Effector memory CD4-positive, alpha-beta T cell (primary cell): ENCODE measurements around the gene HEXIM2.
"Not testable (repeated sequence)": the region's sequence is repeated elsewhere in the genome, so short reads cannot be mapped to it uniquely, and the experiment has no call there.

Experiments
- DNase-seq, 3 donors: peaks; one replicate each; pipeline ENCODE4 v3.0.0-alpha.2; 2020
- H3K27ac ChIP-seq: 2 replicates; pipeline ENCODE4 v1.7.0; 2013; ENCODE audit warnings: mild to moderate bottlenecking, low read length, moderate library complexity; ENCODE audit not compliant: insufficient read depth, poor library complexity, severe bottlenecking
- H3K27me3 ChIP-seq: replicated peaks from 2 replicates; pipeline ENCODE4 v1.7.0; 2013; ENCODE audit warnings: mild to moderate bottlenecking, low read length; ENCODE audit not compliant: insufficient read depth, control insufficient read depth, poor library complexity, severe bottlenecking
- H3K36me3 ChIP-seq: 2 replicates; pipeline ENCODE4 v1.7.0; 2013; ENCODE audit warnings: mild to moderate bottlenecking, low read length, moderate library complexity; ENCODE audit not compliant: control insufficient read depth, insufficient read depth
- H3K4me1 ChIP-seq: 2 replicates; pipeline ENCODE4 v1.7.0; 2013; ENCODE audit warnings: low read length, mild to moderate bottlenecking; ENCODE audit not compliant: control insufficient read depth, insufficient read depth, poor library complexity, severe bottlenecking
- H3K4me3 ChIP-seq: 2 replicates; pipeline ENCODE4 v1.7.0; 2013; ENCODE audit warnings: low read length, low read depth, mild to moderate bottlenecking; ENCODE audit not compliant: insufficient read depth, poor library complexity, severe bottlenecking
- H3K9me3 ChIP-seq: 2 replicates; pipeline ENCODE4 v1.7.0; 2013; ENCODE audit warnings: mild to moderate bottlenecking, low read length, moderate library complexity; ENCODE audit not compliant: control insufficient read depth

HEXIM2 gene

DNA sequence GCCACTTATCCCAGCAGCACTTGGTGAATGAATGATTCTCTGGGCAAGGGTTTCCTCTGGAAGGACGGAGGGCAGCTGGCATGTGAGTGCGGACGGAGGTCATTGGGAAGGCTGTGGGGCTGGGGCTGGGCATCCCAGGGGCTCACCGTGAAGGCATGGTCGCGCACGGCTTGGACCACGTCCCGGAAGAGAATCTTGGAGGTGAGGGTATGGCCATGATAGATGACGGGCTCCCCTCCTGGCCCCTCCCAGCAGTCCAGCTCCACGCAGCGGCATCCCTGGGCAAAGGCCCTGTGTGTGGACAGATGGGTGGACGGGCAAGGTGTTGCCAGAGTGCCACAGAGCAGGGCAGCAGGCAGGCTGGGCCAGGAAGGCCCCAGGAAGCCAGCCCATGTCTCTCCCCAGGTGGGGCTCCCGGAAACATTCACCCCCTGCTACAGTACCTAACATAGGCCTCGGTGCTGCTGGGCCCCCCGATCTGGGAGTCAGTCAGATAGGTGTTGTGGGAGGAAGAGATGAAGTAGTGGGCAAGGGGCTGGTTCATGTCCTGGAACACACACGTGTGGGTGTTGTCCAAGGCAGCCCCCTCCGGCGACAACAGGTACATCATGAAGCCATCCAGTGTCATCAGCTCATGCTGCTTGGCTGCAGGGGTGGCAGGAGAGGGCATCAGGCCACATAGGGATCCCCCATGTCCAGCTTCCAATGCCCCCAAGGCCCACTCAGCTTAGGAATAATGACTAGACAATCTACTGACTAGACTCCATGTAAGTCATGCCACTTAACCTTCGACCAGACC, 43.6 kb upstream of the HEXIM2 start:
- no peaks in the 10 kb centered on the region for H3K9me3 ChIP-seq
- no peaks in the 10 kb centered on the region for H3K4me1 ChIP-seq
- DNase-seq: no peak
- no peak overlapping the region for H3K27ac ChIP-seq
- no peaks in the 10 kb centered on the region for H3K27me3 ChIP-seq
- H3K36me3 ChIP-seq: no peaks in the 10 kb centered on the region
- no peak overlapping the region for H3K4me3 ChIP-seq

DNA sequence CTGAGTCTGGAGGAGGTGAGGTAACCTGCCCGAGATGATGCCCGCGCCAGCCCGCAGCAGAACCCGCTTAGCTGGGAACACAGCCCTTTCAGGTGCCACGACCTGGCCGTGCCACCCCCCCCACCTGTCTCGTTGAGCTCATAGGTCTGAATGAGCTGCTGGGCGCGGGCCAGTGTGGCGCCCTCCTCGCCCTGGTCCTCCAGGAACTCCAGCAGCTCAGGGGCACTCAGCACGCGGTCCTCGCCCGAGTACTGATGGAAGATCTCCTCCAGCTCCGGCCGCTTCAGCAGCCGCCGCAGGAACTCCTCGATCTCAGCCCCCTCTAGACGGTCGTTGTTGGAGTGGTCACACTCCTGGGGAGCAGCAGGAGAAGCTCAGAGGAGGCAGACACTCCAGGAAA, 43.0 kb upstream of the HEXIM2 start:
- H3K36me3 ChIP-seq: no peaks in the 10 kb centered on the region
- H3K4me3 ChIP-seq: no peak overlapping the region
- H3K27me3 ChIP-seq: no peaks in the 10 kb centered on the region
- no peaks in the 10 kb centered on the region for H3K4me1 ChIP-seq
- no peak for DNase-seq
- H3K27ac ChIP-seq: no peak overlapping the region
- H3K9me3 ChIP-seq: no peaks in the 10 kb centered on the region

- H3K4me3 ChIP-seq: no peak overlapping the region
- H3K27ac ChIP-seq: no peak overlapping the region
- no peaks in the 10 kb centered on the region for H3K27me3 ChIP-seq
- no peaks in the 10 kb centered on the region for H3K36me3 ChIP-seq
- H3K4me1 ChIP-seq: no peaks in the 10 kb centered on the region
- DNase-seq: no peak
- H3K9me3 ChIP-seq: no peaks in the 10 kb centered on the region
Measured at GRCh38 chr17:45119964-45120363, 41.7 kb upstream of the HEXIM2 start.

GRCh38 chr17:45120558-45120957, 41.1 kb upstream of the HEXIM2 start:
- no peaks in the 10 kb centered on the region for H3K9me3 ChIP-seq
- H3K4me3 ChIP-seq: no peak overlapping the region
- no peaks in the 10 kb centered on the region for H3K36me3 ChIP-seq
- no peak overlapping the region for H3K27ac ChIP-seq
- no peak for DNase-seq
- no peaks in the 10 kb centered on the region for H3K4me1 ChIP-seq
- H3K27me3 ChIP-seq: no peaks in the 10 kb centered on the region

DNA sequence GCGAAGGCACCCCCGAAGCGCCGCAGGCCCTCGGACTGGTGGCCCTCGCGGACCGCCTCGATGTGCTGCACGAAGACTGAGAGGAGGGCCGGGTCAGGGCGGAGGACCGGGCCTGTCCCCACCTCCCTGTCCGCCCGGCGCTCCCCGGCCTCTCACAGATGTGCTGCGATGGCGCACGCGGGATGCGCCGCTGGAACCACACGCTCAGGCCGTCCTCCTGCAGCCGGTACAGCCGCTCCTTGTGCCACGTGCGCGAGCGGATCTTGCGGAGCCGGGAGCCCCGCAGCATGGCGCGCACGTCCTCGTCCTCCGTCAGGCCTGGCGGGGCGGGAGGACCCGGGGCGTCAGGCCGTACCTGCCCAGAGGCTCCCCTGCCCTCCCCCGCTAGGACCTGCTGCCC, 40.6 kb upstream of the HEXIM2 start:
- no peak overlapping the region for H3K27ac ChIP-seq
- no peaks in the 10 kb centered on the region for H3K4me1 ChIP-seq
- H3K4me3 ChIP-seq: no peak overlapping the region
- no peaks in the 10 kb centered on the region for H3K36me3 ChIP-seq
- H3K9me3 ChIP-seq: no peaks in the 10 kb centered on the region
- no peaks in the 10 kb centered on the region for H3K27me3 ChIP-seq
- DNase-seq: no peak

DNA sequence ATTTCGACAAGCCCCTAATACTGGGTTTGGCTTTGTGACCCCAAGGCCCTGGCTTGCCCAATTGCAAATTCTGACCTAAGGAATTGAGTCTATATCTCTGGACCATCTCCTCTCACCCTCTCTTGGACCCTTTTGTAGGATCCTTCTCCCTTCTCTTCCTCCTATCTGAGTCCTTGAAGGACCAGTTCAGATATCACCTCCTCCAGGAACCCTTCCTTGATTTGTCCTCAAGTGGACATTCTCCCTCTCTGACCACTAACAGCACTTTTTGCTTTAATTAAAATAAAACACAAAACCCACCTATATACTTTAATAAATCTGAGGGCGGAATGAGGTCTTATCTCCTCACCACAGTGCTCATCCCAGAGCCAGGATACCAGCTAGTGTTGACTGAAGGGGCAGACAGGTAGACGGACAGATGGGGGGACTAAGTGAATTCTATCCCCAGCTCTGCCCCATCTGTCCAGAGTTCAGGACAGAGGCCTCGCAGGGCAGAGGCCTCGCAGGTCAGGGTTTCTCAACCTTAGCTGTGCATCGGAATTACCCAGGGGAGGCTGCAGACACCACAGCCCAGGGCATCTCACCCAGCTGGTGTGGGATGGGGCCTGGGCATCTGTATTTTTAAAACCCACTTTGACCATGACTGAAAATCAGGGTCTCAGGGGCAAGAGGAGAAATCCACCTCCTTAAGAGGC, 38.5 kb upstream of the HEXIM2 start:
- Histone ChIP-seq H3K27ac (no peak overlapping the region), H3K4me3 (no peak overlapping the region), H3K36me3 (no peaks in the 10 kb centered on the region), H3K4me1 (no peaks in the 10 kb centered on the region), H3K9me3 (no peaks in the 10 kb centered on the region), H3K27me3 (no peaks in the 10 kb centered on the region)
- DNase-seq: no peak

DNA sequence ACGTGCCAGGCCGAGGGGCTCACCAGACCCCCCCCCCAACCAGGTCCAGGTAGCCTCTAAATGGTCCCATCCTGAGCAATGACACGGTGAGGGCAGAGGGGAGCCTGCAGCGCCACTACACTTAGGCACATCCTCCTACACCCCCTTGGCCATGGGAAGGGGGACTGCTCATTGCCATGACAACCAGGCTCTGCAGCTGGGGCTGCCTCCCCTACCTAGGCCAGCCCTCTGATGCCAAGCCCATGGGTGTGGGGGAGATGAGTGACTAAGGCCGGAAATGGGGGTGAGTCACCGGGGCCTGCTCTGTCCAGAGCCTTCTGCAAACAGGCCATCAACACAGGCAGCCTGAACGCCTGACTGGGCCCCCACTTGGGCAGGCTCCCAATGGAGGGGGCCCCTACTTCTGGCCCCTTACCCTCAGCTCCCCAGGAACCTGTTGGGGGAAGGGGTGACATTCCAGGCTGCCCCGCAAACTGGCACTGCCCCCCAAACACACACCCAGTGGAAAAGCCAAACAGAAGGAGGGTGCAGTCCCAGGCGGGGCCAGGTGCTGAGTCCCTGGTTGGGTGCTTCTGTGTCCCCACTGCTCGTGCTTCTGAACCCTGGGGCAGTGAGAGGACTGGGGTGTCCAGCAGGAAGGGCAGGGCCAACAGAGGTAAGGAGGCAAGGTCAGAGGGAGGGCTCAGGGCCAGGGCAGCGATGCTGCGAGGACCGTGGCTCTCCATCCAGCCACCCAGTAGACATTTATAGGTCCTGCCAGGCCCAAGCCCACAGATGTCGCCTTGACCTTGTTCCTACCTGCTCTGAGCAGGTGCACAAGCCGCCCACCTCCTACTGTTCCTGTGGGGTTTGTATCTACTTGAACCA, 37.5 kb upstream of the HEXIM2 start:
- peak in 1 of 3 donors; percentile 27 for DNase-seq
- Histone ChIP-seq H3K27ac (no peak overlapping the region), H3K36me3 (no peaks in the 10 kb centered on the region), H3K9me3 (no peaks in the 10 kb centered on the region), H3K4me3 (no peak overlapping the region), H3K4me1 (no peaks in the 10 kb centered on the region), H3K27me3 (no peaks in the 10 kb centered on the region)

DNA sequence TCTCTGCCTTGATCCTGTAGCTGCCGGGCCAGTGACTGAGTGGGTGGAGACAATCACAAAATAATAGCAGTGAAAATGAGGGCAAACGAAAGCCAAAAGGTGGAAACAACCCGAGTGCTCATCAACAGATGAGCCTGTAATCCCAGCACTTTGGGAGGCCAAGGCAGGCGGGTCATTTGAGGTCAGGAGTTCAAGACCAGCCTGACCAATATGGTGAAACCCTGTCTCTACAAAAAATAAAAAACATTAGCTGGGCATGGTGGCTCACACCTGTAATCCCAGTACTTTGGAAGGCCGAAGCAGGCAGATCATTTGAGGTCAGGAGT, 36.9 kb upstream of the HEXIM2 start:
- not testable (repeated sequence) for H3K27ac ChIP-seq, H3K27me3 ChIP-seq, H3K36me3 ChIP-seq, H3K4me3 ChIP-seq, H3K9me3 ChIP-seq, DNase-seq, H3K4me1 ChIP-seq

- H3K4me1 ChIP-seq: no peaks in the 10 kb centered on the region
- no peaks in the 10 kb centered on the region for H3K27me3 ChIP-seq
- no peaks in the 10 kb centered on the region for H3K36me3 ChIP-seq
- no peak for DNase-seq
- H3K27ac ChIP-seq: no peak overlapping the region
- H3K9me3 ChIP-seq: no peaks in the 10 kb centered on the region
- H3K4me3 ChIP-seq: no peak overlapping the region
Measured at GRCh38 chr17:45125509-45125908, 36.2 kb upstream of the HEXIM2 start.

DNA sequence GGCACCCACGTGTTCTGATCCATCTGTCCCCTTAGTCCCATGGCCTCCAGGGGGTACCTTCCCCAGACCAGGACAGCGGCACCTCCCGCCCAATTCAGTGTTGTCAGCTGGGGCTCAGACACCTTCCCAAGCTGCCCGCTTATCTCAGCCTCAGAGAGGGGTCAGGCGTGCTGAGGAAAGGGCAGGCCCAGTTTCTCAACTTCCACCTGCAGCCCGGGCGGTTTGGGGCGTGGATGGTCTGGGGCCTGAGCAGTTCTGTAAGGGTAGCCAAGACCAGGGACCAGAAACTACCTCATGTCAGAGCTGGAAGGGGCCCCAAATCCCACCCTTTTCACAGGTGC, 34.5 kb upstream of the HEXIM2 start:
- no peaks in the 10 kb centered on the region for H3K4me1 ChIP-seq
- no peak overlapping the region for H3K4me3 ChIP-seq
- no peaks in the 10 kb centered on the region for H3K36me3 ChIP-seq
- no peak for DNase-seq
- H3K27me3 ChIP-seq: no peaks in the 10 kb centered on the region
- H3K9me3 ChIP-seq: no peaks in the 10 kb centered on the region
- no peak overlapping the region for H3K27ac ChIP-seq
